HG02678 (cell line): ENCODE results near the gene GOLGA7B.

ENCODE experiments used
- ATAC-seq: cut with Tn5 transposase; IDR thresholded peaks from one replicate; pipeline ENCODE4 v1.9.1; 2021; ENCODE audit warnings: mild to moderate bottlenecking, moderate library complexity; ENCODE audit not compliant: unreplicated experiment

The GOLGA7B gene

GRCh38 chr10:97849687-97850402 is at the start of gene GOLGA7B:
GOLGA7B (plus strand) TSS chr10:97849843; CDS start chr10:97850304, 461 bp downstream.
- ATAC-seq = no peak

- ATAC-seq = no peak
These were observed 49.2 kb upstream of the GOLGA7B start for GRCh38 chr10:97800474-97800873.

- no peak for ATAC-seq
These were observed 48.2 kb upstream of the GOLGA7B start for GRCh38 chr10:97801422-97801821.

DNA sequence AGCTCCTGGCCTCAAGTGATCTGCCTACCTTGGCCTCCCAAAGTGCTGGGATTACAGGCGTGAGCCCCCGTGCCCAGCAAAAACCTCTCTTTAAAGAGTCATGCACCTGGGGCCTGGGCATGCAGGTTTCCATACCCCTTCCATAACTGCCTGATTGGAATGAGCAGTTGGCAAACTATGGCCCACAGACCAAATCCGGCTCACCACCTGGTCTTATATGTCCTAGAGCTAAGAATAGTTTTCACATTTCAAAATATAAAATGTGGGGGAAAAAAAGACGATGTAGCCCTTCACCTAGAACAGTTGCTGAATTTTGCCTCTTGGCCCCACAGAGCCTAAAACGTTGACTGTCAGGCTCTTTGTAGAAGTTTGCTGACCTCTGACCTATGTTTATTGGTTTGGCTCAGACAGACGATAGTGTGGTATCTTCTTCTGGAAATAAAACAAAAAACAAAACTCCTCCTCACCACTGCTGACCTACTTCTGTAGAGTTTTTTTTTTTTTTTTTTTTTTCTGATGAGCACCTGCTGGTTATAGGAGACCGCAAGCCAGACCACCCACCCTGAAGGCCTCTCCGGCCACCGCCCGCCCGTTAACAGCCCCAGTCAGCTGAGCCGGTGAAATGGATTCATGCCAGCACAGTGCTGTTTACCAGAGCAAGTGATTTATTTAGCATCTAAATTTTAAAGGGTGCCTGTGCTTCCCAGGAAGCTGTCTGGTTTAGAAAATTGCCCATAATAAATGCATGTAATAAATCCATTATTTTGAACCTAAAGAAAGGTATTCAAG is 44.4 kb upstream of the GOLGA7B start:
- no peak for ATAC-seq

- no peak for ATAC-seq
These were observed 43.7 kb upstream of the GOLGA7B start for GRCh38 chr10:97805949-97806348.

GRCh38 chr10:97810446-97810845 is 39.2 kb upstream of the GOLGA7B start:
- ATAC-seq = no peak

DNA sequence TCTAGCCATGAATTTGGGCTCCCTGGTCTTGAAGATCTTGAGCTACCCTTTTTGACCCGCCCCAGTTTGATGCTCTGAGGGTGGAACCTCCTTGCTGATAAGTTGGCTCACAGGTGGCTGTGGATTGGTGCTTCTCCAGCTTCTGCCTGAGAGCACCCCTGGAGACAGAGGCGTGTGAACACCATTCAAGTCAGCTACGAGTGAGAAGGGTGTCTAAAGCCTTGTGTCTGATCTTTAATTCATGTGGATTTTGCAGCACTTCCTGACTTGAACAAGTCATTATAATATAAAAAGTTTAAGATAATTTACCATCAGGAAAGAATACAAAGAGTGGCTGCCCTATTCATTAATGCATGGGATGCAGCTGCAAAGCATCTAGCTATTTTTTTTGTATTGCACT is 37.7 kb upstream of the GOLGA7B start:
- no peak for ATAC-seq

DNA sequence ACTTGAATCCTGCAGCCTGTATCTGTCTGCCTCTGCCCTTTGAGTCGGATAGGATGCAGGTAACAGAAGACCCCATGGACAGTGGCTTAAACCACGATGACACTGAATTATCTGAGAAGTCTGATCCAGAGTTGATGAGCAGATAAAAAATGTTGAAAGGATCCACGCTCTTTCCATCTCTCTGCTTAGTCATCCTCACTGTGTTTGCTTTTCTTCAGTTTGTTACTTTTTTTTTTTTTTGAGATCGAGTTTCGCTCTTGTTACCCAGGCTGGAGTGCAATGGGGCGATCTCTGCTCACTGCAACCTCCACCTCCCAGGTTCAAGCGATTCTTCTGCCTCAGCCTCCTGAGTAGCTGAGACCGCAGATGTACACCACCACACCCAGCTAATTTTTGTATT is 36.9 kb upstream of the GOLGA7B start:
- no peak for ATAC-seq

GRCh38 chr10:97813311-97813710 is 36.3 kb upstream of the GOLGA7B start:
- ATAC-seq = no peak

DNA sequence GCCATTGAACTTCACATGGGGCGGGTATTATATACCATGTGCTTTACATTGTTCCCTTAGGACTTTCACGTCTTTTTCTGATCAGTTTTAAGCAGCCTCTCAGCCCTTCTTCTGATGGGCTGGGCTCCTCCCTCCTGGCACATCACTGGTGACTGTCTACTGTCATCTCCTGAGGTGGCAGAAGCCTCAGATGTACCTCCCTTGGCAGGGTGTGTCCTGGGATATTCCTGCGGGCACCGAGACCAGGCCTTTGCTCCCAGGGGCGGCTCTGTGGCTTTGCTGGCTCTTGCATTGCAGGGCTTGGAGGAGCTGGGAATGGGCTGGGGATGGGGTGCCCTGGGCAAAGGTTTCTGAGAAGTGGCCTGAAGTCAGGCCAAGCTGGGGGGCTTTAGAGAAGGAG is 34.6 kb upstream of the GOLGA7B start:
- no peak for ATAC-seq

DNA sequence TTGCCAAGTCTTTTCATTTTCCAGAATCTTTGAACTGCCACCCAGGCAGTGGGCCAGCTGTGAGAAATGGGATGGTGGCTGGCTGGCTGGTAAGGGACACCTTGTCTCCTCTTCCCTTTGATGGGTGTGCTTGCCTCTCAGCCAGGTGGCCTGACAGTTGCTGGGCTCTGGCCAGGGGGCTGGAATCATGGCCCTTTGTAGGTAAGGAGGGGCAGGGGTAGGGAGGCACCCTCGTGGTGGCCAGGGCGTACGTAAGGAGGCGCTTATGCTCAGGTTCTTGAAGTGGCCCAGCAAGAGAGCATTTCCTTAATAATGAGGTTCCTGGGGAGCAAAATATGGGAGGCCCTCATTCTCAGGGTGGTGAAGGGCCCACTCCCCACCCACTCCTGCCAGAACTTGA is 33.0 kb upstream of the GOLGA7B start:
- ATAC-seq = no peak

DNA sequence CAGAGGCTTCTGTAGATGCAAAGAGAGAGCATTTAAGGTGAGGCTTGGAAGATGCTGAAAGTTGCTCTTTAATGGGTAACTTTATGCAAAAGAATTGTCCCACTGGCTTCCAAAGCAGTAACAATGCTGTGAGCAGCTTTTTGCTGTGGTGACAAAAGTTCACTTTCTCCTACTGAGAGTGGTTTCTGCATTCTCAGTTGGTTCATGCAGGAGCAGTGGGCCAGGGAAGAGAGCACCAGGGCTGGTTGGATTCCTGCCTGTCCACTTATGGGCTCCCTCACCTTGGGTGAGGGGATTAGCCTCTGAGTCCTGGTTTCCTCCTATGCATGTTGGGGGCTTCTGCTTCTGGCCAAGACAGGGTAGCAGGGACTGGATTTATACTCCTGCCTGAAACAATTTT is 31.1 kb upstream of the GOLGA7B start:
- ATAC-seq = no peak

GRCh38 chr10:97820096-97820704 is 29.4 kb upstream of the GOLGA7B start:
- ATAC-seq = no peak

DNA sequence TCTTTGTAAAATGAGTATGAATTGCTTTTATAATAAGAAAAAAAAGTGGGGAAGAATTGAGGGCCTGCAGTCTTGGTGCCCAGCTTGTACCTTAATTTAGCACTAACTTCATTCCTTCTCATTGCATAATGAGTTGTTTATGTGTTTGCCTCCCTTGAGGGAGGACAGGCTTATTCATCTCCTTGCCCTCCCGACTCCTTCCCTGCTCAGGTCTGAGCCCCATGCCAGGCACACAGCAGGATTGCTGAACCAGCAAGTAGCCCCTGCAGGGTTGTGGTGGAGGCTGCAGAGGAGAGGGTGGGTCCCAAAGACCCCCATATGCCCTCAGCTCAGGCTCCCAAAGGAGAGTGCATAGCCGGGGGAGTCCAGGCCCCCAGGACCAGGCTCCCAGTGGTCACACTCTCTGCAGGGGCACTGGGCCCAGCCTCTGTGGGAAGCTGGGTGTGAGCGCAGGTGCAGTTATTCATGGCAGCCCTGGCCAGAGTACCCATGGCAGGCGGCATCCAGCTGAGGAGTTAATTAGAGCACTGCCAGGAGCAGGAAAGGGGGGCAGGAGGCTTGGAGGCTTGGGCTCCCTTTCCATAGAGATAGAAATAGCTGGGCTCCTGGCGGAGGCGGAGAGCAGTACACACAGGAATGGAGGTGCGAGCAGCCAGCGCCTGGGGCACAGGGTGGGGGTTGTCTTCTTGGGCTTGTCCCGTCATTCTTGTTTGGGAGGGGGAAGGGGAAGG is 28.2 kb upstream of the GOLGA7B start:
- no peak for ATAC-seq

DNA sequence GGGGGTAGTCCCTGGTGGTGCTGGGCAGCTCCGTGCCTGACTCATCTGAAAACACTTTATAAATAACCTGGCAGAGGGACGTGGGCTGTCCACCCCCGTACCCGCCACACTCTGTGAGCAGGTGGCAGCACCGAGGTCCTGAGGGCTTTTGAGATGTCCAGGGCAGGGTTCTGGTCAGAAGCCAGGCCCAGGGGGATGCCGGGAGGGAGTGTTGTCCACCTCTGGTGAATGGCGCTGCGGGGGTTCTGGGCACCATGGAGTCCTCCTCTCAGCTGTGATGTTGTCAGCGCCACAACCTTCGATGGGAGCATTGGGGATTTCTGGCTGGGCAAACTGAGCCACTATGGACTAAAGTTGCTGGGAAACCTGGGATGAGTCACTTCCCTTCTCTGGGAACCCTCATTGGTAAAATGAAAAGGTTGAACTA is 27.4 kb upstream of the GOLGA7B start:
- no peak for ATAC-seq

GRCh38 chr10:97823734-97824133 is 25.9 kb upstream of the GOLGA7B start:
- ATAC-seq = no peak

GRCh38 chr10:97825020-97825760 is 24.5 kb upstream of the GOLGA7B start:
- no peak for ATAC-seq

GRCh38 chr10:97826892-97827291 is 22.8 kb upstream of the GOLGA7B start:
- no peak for ATAC-seq

DNA sequence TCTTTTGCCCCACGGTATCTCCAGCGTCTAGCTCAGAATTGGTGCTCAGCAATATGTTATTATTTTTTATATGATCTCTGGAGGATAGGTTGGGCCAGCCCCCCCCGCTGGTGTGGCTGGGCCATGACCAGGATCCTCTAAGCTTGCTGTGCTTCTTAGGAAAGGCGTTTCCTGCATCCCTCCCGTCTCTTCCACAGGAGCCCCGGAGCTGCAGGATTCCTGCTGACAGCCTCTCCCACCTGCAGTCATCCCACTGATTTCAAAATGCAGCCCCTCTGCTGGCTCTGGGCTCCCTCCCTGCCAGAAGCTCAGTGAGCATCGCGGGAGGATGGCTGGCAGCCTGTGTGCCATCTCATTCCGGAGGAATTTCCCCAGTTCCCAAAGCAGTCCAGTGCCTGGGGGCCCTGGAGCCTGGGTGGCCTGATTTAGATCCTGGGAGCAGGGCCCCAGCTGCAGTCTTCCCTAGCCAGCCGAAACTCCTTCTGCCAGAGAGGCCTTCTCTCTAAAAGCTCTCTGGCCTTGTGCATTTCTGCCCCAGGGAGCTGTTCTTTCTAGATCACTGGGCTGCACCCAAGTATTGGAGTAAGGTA is 21.8 kb upstream of the GOLGA7B start:
- no peak for ATAC-seq

DNA sequence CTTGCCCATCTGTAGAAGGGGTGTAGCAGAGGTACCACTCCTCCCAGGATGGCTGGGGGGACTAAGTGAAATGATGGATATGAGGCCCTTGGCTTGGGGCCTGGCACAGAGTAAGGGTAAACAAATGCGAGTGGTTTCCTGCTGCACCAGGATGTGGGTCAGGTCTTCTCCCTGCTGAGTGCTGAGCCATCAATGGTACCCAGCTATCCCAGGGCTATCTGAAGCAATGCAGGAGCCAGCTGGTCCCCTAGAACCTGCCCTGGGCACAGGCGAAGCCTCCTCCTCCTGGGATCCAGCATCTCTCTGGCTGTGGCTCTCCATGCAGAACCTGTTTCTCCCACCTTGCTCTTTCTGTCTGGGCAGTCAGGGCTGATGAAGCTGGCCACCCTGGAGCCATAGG is 20.9 kb upstream of the GOLGA7B start:
- ATAC-seq = no peak
